Epithelial cell of proximal tubule (primary cell): ENCODE data around the gene NSUN3. TPM values are rescaled to one million over a fixed set of nuclear protein-coding genes. Genes with fewer than 3 reads are reported as not detected.
"Not testable (repeated sequence)": the region's sequence is repeated elsewhere in the genome, so short reads cannot be mapped to it uniquely, and the experiment has no call there.

Experiments
- DNase-seq: peaks from one replicate; pipeline ENCODE4 v3.0.0-alpha.2; 2011; ENCODE audit warnings: low read depth
- H3K4me3 ChIP-seq: 2 replicates; pipeline ENCODE4 v1.5.1; 2011; ENCODE audit warnings: low read depth, mild to moderate bottlenecking, low read length
- total RNA-seq: library from RNA; depleted of rRNA; stranded (reverse); fragments of >200 nt; gene quantifications from 2 replicates; pipeline ENCODE4 v1.2.3, GENCODE V29; 2015
- TF ChIP-seq, protein P1 (sequence below): conservative IDR thresholded peaks from 2 replicates; pipeline ENCODE4 v1.5.1; 2012; ENCODE audit warnings: low read depth, mild to moderate bottlenecking, low read length

NSUN3 gene
- total RNA-seq, 1 donor from 2014 or later, result 7.0 TPM

DNA sequence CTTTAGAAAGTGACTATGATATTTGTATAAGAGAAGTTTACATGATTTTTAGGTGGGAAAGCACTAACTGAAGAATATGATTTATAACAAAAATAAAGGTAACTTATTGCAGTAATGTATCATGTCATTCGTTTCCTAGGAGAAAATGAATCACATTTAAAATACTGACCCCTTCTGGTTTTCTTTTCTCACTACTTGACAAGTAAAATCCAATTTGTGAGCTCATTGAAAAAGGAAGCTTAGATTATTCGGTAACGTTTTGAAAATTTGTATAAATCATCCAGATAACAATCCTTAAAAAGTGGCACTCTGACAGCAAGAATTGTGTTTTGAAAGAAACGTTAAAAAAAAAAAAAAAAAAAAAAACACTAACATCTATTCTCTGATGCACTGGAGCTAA is 39.0 kb downstream of the NSUN3 start:
- no peak for DNase-seq
- H3K4me3 ChIP-seq, result no peak overlapping the region
- TF ChIP-seq, protein P1, sequence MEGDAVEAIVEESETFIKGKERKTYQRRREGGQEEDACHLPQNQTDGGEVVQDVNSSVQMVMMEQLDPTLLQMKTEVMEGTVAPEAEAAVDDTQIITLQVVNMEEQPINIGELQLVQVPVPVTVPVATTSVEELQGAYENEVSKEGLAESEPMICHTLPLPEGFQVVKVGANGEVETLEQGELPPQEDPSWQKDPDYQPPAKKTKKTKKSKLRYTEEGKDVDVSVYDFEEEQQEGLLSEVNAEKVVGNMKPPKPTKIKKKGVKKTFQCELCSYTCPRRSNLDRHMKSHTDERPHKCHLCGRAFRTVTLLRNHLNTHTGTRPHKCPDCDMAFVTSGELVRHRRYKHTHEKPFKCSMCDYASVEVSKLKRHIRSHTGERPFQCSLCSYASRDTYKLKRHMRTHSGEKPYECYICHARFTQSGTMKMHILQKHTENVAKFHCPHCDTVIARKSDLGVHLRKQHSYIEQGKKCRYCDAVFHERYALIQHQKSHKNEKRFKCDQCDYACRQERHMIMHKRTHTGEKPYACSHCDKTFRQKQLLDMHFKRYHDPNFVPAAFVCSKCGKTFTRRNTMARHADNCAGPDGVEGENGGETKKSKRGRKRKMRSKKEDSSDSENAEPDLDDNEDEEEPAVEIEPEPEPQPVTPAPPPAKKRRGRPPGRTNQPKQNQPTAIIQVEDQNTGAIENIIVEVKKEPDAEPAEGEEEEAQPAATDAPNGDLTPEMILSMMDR, result peak; percentile 34

DNA sequence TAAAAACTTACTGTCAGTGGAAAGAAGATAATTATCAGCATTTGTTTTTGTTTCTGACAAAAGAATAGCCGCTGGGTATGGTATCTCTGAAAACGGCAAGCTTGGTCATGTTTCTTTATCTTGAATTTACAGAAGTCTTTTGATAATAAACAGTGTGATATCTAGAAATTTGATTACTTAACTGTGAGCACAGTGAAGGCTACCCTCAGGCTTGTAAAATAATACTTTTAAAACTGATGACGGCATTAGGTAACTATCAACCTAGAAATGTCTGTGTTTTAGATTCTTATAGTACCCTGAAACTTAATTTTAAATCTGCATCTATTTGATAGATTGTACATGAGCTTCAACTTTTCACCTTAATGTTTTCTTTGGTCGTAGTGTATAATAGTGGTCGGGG is 43.4 kb downstream of the NSUN3 start:
- no peak for DNase-seq
- TF ChIP-seq, protein P1, result no peak
- no peak overlapping the region for H3K4me3 ChIP-seq

DNA sequence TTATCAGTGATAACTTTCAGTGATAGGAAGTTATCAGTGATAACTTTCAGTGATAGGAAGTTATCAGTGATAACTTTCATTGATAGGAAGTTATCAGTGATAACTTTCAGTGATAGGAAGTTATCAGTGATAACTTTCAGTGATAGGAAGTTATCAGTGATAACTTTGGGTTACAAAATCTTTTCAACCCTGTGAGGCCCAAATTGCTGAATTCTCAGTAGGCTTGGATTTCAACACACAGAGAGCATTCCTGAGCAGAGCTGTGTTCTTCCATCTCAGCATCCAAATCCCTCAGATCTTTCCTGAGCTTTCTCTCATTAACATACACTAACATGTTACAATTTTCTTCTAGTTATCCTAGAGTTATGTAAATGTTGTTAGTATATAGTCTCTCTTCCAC is 47.4 kb downstream of the NSUN3 start:
- H3K4me3 ChIP-seq, DNase-seq: not testable (repeated sequence)

DNA sequence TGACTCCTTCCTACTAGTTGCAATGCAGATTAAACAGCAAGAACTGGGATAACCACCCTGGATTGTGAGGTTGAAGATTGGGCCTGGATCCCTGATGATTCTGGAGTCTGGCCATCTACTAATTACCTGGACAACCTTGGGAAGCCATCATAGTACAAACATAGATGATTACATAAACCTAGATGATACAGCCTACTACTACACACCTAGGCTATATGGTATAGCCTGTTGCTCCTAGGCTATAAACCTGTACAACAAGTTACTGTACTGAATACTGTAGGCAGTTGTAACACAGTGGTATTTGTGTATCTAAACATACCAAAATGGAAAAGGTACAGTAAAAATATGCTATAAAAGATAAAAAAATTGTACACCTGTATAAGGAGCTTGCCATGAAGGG is 48.0 kb downstream of the NSUN3 start:
- DNase-seq, result no peak
- TF ChIP-seq, protein P1, result no peak
- no peak overlapping the region for H3K4me3 ChIP-seq

DNA sequence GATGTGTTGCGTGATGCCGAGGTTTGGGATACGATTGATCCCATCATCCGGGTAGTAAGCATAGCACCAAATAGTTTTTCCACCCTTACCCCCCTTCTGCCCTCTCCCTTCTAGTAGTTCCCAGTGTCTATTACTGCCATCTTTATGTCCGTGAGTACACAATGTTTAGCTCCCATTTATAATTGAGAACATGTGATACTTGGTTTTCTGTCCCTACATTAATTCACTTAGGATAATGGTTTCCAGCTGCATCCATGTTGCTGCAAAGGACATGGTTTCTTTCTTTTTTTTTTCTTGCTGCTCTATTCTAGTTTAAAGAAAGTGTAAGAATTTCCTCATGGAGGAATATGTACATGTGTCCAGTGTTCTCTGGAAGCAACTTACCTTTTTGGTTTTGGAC is 51.8 kb downstream of the NSUN3 start:
- TF ChIP-seq, protein P1, result no peak
- H3K4me3 ChIP-seq, result no peak overlapping the region
- DNase-seq, result no peak

DNA sequence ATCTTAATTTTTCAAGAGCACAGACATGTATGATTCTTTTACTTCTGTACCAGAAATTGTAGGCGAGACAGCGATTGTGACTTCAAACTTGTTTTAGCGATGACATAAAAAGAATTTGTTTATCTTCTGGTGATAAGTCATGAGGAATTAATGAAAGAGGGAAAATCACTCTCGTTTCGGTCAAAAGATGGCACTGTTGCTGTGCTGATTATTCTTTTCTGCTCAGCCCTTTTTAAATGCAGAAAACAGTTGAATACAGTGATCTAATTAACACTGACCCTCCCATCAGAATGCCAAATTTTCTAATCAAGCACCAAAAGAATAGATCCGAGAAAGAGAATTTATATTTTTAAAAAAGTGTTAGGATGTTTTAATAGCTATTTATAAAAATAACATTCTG is 52.6 kb downstream of the NSUN3 start:
- no peak overlapping the region for H3K4me3 ChIP-seq
- DNase-seq, result no peak
- TF ChIP-seq, protein P1, result peak; percentile 57

DNA sequence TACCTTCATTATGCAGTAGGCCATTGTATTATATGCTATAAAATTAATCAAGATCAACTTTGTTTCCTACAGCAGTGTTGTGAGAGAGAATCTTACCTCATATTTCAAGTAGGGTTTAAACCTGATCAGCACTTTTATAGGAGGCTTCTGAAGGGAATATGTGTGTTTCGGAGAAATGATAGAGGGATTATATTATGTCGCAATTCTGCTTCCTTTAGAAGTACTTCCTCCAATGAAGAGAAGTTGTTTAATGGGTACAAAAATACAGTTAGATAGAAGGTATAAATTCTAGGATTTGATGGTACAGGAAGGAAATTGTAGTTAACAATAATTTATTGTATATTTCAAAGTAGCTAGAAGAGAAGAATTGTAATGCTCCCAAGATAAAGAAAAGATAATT is 54.9 kb downstream of the NSUN3 start:
- no peak overlapping the region for H3K4me3 ChIP-seq
- TF ChIP-seq, protein P1, result no peak
- DNase-seq, result no peak

DNA sequence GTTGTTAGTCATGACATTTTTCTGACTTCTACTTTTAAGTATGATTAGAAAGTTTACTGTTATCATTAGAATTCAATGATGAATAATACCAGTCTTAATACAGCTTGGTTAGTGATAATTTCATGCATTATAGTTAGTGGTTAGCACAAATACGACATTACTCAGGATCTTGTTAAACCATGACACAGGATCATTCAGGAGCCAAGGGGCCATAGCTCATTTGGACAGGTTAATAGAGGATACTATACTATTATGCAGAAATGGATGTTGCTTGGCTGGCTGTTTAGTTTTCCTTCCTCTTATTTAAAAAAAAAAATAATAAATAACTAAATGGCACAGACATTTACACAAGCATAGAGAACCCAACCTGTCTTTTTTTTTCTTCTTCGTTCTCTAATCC is 55.5 kb downstream of the NSUN3 start:
- no peak overlapping the region for H3K4me3 ChIP-seq
- DNase-seq, result no peak
- TF ChIP-seq, protein P1, result no peak
